Gastrocnemius medialis (tissue), 4 donors: ENCODE measurements around the gene ZDHHC4.

ENCODE experiments used
- CTCF ChIP-seq, 5 experiments: fragments of 450-650 bp in 3 of 5; fragments of 200-600 bp in 2 of 5; sonication (generic) in 2 of 5; IDR thresholded peaks in 4 of 5; conservative IDR thresholded peaks in 1 of 5; 1 replicate in 4 of 5; 2 replicates in 1 of 5; pipeline ENCODE4 v1.5.1; 2016 to 2019; ENCODE audit warnings: antibody characterized with exemption in 5 of 5, mild to moderate bottlenecking in 3 of 5, moderate library complexity in 3 of 5
- POLR2A ChIP-seq, 2 donors: fragments of 450-650 bp; IDR thresholded peaks; one replicate each; pipeline ENCODE4 v1.6.1; 2017; ENCODE audit warnings: antibody characterized with exemption in 2 of 2, mild to moderate bottlenecking in 2 of 2, moderate library complexity in 2 of 2

- no peak for TF ChIP-seq CTCF (IDR thresholded peaks at IDR 0.05 in 4 of 5, conservative IDR thresholded peaks at IDR 0.05 in 1 of 5)
- TF ChIP-seq POLR2A (IDR thresholded peaks at IDR 0.05): no peak
These were observed 30.6 kb upstream of the ZDHHC4 start for GRCh38 chr7:6546498-6547251.
